Measurements from ENCODE around the gene TXNL4A. TPM values are rescaled to one million over a fixed set of nuclear protein-coding genes. Genes with fewer than 3 reads are reported as not detected.

TXNL4A gene
- total RNA-seq, 1 experiment from 2014 or later: 178 TPM

DNA sequence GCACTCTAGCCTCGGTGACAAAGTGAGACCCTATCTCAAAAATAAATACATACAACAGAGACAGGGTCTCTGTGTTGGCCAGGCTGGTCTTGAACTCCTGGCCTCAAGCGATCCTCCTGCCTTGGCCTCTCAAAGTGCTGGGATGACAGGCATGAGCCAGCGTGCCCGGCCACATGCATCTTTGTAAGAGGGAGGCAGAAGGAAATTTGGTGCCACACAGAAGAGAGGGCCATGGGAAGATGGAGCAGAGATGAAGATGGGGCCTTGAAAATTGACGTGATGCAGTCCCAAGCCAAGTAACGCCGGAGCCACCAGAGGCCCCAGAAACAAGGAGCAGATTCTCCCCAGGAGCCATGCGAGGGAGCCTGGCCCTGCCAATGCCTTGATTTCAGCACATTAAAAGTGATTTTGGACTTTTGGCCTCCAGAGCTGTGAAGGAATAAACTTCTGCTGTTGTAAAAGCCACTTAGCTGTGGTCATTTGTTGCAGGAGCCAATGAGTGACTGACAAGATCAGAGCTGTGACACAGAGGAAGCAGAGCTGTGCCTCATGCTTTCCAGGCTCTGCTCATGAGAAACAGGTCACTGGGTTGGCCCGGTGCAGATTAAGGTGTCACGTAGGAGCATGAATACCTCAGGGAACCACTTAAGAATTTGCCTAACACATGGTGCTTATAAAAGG is 34.3 kb downstream of the TXNL4A start:
- H3K9ac ChIP-seq (ENCODE audit: low read length): no peak overlapping the region
- ATAC-seq: no peak
- H3K27me3 ChIP-seq (ENCODE audit: insufficient read depth, low read length): no peaks in the 10 kb centered on the region
- H3K27ac ChIP-seq (ENCODE audit: low read depth, low read length): no peak overlapping the region
- intact Hi-C loops (cut with micrococcal nuclease): no loop called here
- H4K20me1 ChIP-seq (ENCODE audit: insufficient read depth): peaks cover 3% of the 10 kb centered on the region; the same call in 1 of the 2 replicates
- H3K36me3 ChIP-seq (ENCODE audit: control insufficient read depth in 1 of 2, insufficient read depth in 2 of 2, low read length in 2 of 2): 0 out of 4 replicates have a peak, but pooled peaks cover 0 to 2% of the 10 kb centered on the region in 2 experiments
- H3K9me2 ChIP-seq (ENCODE audit: insufficient read depth): no peaks in the 10 kb centered on the region
- H3K4me1 ChIP-seq (ENCODE audit: control insufficient read depth in 1 of 2, insufficient read depth in 2 of 2, low read length in 2 of 2): peaks cover 3 to 16% of the 10 kb centered on the region in 2 experiments; a peak in 2 of 4 replicates
- ChIA-PET CTCF (no interaction called here), RAD21 (ENCODE audit: low non-redundant PET in 1 of 2, low total read pairs in 2 of 2, uncharacterized antibody in 2 of 2, unreplicated experiment in 2 of 2) (no interaction called here), POLR2A (no interaction called here)
- BruUV-seq (replicated peaks): no TSS peak
- H3K4me2 ChIP-seq (ENCODE audit: low read length): no peak overlapping the region
- TF ChIP-seq REST (IDR thresholded peaks at IDR 0.05; ENCODE audit: low read depth) (no peak), POLR2A (IDR thresholded peaks at IDR 0.05; ENCODE audit: borderline replicate concordance, extremely low read depth, insufficient read depth, insufficient read length) (no peak), FOSL1 (IDR thresholded peaks at IDR 0.05; ENCODE audit: low read depth) (no peak), RAD21 (IDR thresholded peaks at IDR 0.05; ENCODE audit: low read depth) (no peak), YY1 (IDR thresholded peaks at IDR 0.05; ENCODE audit: extremely low read depth, insufficient replicate concordance, low read depth, low read length) (no peak)
- TF ChIP-seq, protein P1, sequence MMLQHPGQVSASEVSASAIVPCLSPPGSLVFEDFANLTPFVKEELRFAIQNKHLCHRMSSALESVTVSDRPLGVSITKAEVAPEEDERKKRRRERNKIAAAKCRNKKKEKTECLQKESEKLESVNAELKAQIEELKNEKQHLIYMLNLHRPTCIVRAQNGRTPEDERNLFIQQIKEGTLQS (IDR thresholded peaks at IDR 0.05): no peak
- no peak overlapping the region for H3K4me3 ChIP-seq (replicated peaks in 1 of 2; ENCODE audit: low read depth in 1 of 2, low read length in 2 of 2)
- H3K79me2 ChIP-seq (ENCODE audit: insufficient read depth, low read length): peaks cover 20% of the 10 kb centered on the region
- no peaks in the 10 kb centered on the region for H3K9me3 ChIP-seq (ENCODE audit: control insufficient read depth in 1 of 2, insufficient read depth in 1 of 2, low read depth in 1 of 2, low read length in 2 of 2)
- H2AFZ ChIP-seq (ENCODE audit: low read depth, low read length, poor library complexity, severe bottlenecking): no peak overlapping the region
- DNase-seq (ENCODE audit: low read depth, low spot score): no peak
